Measurements from ENCODE around the gene PAK4. TPM values are rescaled to one million over a fixed set of nuclear protein-coding genes. Genes with fewer than 3 reads are reported as not detected.

The PAK4 gene
- total and polyA plus RNA-seq, 2 of the 13 experiments (the other 11 are each of a cell fraction or from before 2014, with no cell fraction given) = 9.5 to 17.8 TPM

- TF ChIP-seq RFX5 (IDR thresholded peaks at IDR 0.05; ENCODE audit: low read depth, low read length) = no peak
- TF ChIP-seq KLF9 (CRISPR knock-in tag; IDR thresholded peaks at IDR 0.05; ENCODE audit: low read depth) = no peak
- TF ChIP-seq ISL2 (CRISPR knock-in tag; IDR thresholded peaks at IDR 0.05) = no peak; the same call in 1 of the 2 replicates
- TF ChIP-seq BORCS8-MEF2B (CRISPR knock-in tag; IDR thresholded peaks at IDR 0.05) = peak; percentile 78
- no peak; the same call in 1 of the 2 replicates for TF ChIP-seq HDAC1 (CRISPR knock-in tag; IDR thresholded peaks at IDR 0.05)
- TF ChIP-seq MTA3 (CRISPR knock-in tag; IDR thresholded peaks at IDR 0.05) = no peak
- TF ChIP-seq HOXA9 (CRISPR knock-in tag; IDR thresholded peaks at IDR 0.05; ENCODE audit: borderline replicate concordance) = no peak
- TF ChIP-seq DMTF1 (CRISPR knock-in tag; IDR thresholded peaks at IDR 0.05) = no peak
- TF ChIP-seq CSRNP1 (CRISPR knock-in tag; IDR thresholded peaks at IDR 0.05) = 0 out of 2 replicates have a peak, but pooled peaks have one; percentile 36
- no peak for TF ChIP-seq CHCHD3 (CRISPR knock-in tag; IDR thresholded peaks at IDR 0.05)
- TF ChIP-seq TBL1XR1 (IDR thresholded peaks at IDR 0.05; ENCODE audit: borderline replicate concordance, low read length, partially characterized antibody) = no peak
- no peak for TF ChIP-seq HMGXB3 (CRISPR knock-in tag; IDR thresholded peaks at IDR 0.05; ENCODE audit: borderline replicate concordance)
Observed at GRCh38 chr19:39145180-39145953, 19.8 kb downstream of the PAK4 start (continued).

Data from HepG2 (cell line).